ENCODE results near the gene CCNB1IP1.
A peak's percentile ranks its signal among the peaks of the same experiment; 100 is the strongest.
"Not testable (repeated sequence)": the region's sequence is repeated elsewhere in the genome, so short reads cannot be mapped to it uniquely, and the experiment has no call there.

The CCNB1IP1 gene, protein sequence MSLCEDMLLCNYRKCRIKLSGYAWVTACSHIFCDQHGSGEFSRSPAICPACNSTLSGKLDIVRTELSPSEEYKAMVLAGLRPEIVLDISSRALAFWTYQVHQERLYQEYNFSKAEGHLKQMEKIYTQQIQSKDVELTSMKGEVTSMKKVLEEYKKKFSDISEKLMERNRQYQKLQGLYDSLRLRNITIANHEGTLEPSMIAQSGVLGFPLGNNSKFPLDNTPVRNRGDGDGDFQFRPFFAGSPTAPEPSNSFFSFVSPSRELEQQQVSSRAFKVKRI

GRCh38 chr14:20332788-20333493, at the start of gene CCNB1IP1:
CCNB1IP1 (minus strand) TSS chr14:20333279; CDS start chr14:20316523, 16,756 bp downstream.
- Histone ChIP-seq H3K27ac (peak within 1 kb of the TSS in 20 of 21 experiments; percentile 15 to 82 (median 65)), H3K4me3 (peak within 1 kb of the TSS; percentile 47 to 62 (median 55))

DNA sequence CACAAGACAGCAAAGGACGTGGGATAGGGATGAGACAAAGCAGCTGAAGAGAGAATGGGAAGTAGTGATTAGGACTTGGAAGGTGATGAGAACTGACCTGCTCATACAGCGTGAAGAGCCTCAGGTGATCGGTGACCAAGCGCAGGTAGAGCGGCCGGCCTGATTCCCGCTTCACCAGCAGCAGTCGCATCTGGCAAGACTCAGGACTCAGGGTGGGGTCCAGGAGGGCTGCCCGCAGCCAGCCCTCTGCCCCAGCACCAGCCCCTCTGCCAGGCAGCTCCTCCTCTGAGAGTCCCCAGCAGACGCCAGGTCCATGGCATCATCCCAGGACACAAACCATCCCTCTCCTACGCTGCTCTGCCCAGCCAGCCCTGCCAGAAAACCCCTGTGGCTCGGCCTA, 49.4 kb upstream of the CCNB1IP1 start:
- Histone ChIP-seq H3K4me3 (no peak overlapping the region), H3K27ac (no peak overlapping the region)

DNA sequence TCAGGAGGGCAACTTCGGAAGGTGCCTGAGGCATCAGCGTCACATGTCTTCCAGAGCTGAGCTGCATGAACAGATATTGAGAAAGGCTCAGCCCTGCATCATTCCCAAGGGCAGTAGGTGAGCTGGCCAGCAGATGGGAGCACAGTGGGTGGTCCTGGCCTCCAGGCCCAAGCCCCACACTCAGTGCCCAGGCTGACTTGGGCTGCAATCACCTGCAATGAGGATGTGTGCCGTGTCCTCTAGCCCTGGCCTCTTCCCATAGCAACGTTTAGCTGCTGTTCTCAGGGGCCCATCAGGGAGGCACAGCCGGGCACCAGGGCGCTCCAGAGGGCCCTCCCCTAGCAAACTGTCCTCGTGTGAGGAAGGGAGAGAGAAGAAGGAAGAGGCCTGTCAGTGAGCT, 48.3 kb upstream of the CCNB1IP1 start:
- H3K27ac ChIP-seq = no peak overlapping the region

DNA sequence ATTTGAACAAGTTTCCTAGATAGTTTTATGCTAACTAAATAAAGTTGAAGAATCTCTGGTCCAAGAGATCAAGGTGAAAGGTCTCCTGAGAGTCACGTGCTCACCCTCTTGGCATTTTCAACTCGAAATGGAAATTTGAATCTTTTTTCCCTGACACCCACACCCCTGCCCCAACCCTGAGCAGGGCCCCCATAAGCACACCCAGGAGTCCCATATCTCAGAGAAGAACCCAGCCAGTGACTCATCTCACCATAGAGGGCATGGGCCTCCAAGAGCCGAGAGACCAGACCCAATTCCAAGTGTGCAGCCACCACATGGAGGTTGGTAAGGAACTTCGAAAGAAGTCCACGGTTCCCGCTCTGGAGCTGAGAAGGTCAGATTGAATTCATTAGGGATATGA, 47.6 kb upstream of the CCNB1IP1 start:
- Histone ChIP-seq H3K4me3 (no peak overlapping the region), H3K27ac (no peak overlapping the region)

More for the DNA sequence above, 48.3 kb upstream of the CCNB1IP1 start:
- H3K4me3 ChIP-seq = no peak overlapping the region

DNA sequence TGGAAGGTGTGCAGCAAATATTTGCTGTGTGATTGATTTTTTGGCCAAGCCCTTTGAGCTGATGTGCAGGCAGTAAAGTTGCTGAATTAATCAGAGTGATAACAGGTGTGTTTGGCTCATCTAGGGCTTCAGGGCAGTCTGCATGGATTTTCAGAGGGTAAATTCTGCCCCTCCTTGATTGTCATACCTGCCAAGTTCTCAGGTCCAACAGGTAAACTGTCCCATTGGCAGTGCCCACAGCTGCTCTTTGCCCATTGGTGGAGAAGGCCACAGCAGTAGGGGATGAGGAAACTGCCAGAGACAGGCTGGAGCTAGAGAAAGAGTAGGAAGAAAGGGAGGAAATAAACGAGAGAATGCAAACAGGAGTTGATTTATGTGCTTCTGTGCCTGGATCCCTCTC, 46.7 kb upstream of the CCNB1IP1 start:
- Histone ChIP-seq H3K4me3 (no peak overlapping the region), H3K27ac (no peak overlapping the region)

GRCh38 chr14:20377171-20377570, 44.1 kb upstream of the CCNB1IP1 start:
- H3K4me3 ChIP-seq = no peak overlapping the region
- no peak overlapping the region for H3K27ac ChIP-seq

DNA sequence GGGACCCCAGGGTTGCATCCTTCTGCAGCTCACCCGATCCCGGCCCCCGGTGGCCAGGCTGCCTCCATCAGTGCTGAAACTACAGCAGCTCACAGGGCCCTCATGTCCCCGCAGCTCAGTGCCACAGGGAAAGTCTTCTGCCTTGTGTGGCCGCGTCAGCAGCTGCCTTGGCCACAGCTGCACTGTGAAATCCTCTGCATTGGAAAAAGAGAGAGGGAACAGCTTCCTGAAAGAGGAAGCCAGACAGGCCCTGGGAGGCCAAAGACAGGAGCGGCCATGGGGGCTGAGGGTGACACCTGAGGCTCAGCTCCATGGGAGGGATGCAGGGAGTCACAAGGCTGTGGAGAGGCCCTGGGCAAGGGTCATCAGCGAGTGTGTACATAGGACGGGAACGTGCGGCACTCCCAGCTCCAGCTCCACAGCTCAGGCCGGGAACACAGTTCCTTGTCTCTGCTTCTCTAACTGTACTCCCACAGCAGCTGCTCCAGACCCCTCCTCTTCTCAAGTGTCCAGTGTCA, 43.1 kb upstream of the CCNB1IP1 start:
- Histone ChIP-seq H3K4me3 (no peak overlapping the region), H3K27ac (no peak overlapping the region)

DNA sequence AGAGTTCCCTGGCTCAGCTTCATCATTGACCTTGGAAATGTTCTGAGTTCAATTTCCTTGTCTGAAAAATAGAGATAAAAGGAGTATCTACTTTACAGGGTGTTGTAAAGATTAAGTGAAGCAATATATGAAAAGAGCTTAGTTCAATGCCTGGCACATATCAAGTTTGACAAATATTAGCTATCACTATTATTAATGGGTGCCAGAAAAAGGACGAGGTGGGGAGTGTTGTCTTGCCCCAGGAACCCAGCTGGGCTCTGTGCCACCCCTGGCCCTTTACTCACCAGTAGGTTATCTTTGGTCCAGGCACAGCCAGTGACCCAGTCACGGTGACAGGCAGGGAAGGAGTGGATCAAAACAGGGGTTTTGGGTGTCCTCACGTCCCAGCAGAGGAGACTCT, 42.4 kb upstream of the CCNB1IP1 start:
- Histone ChIP-seq H3K27ac (no peak overlapping the region), H3K4me3 (no peak overlapping the region)

- no peak overlapping the region for H3K4me3 ChIP-seq
- H3K27ac ChIP-seq = no peak overlapping the region
Measured at GRCh38 chr14:20372796-20373195, 39.7 kb upstream of the CCNB1IP1 start.

- Histone ChIP-seq H3K4me3 (no peak overlapping the region), H3K27ac (no peak overlapping the region)
Measured at GRCh38 chr14:20365928-20366327, 32.8 kb upstream of the CCNB1IP1 start.

GRCh38 chr14:20358474-20358873, 25.4 kb upstream of the CCNB1IP1 start:
- H3K27ac ChIP-seq = peak overlapping the region in 1 of 21 experiments; percentile 12

GRCh38 chr14:20356422-20356821, 23.3 kb upstream of the CCNB1IP1 start:
- H3K27ac ChIP-seq = no peak overlapping the region
- no peak overlapping the region for H3K4me3 ChIP-seq

More at GRCh38 chr14:20358474-20358873, 25.4 kb upstream of the CCNB1IP1 start:
- not testable (repeated sequence) for H3K4me3 ChIP-seq

DNA sequence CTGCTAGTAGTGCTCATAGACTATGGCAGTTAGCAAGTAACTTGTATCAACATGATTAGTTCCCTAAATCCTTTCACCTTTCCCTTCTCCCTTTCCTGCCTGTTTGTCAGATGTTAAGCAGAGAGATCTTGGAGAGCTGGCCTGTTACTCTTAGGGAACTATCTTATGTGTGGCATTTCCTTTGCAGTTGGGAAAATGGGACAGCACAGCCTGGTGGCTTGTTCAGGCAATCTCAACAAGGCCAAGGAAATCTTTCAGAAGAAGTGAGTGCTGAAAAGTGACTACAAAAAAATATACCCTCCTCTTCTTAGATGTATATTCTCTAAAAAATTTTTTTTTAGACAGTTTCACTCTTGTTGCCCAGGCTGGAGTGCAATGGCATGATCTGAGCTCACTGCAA, 17.8 kb upstream of the CCNB1IP1 start:
- Histone ChIP-seq H3K4me3 (no peak overlapping the region), H3K27ac (no peak overlapping the region)

GRCh38 chr14:20350282-20350681, 17.2 kb upstream of the CCNB1IP1 start:
- H3K4me3 ChIP-seq = no peak overlapping the region
- H3K27ac ChIP-seq = no peak overlapping the region

- no peak overlapping the region for H3K4me3 ChIP-seq
- no peak overlapping the region for H3K27ac ChIP-seq
Measured at GRCh38 chr14:20347747-20348146, 14.7 kb upstream of the CCNB1IP1 start.

DNA sequence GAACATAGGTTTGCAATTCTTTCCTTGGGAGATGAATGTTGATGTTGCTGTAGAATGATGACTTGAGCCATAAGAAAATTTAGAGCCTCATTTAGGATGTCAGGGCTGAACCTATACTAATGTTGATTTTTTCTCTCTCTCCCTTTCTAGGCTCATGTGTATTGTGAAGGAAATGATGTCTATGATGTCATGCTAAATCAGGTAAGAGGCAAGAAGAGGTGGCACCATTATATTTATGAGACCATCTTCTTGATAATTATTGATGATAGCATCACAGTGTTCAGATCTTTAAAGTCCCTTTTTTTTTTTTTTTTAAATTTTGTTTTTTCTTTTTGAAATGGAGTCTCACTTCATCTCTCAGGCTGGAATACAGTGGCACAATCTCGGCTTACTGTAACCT, 13.6 kb upstream of the CCNB1IP1 start:
- Histone ChIP-seq H3K4me3 (no peak overlapping the region), H3K27ac (no peak overlapping the region)

DNA sequence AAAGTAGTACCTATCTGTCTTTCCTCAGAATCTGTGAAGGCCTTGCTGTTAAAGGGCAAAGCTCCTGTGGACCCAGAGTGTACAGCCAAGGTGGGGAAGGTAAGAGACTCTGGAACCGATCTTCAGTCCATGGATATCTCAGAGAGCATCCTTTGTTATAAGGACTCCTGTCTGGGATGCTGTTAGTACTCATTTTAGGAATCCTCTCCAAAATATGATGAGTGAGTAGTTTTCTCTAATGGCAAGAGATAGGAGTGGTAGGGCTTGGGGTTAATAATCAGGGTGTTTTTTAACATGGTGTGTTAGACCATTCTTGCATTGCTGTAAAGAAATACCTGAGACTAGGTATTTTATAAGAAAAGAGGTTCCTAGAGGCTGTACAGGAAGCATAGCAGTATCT, 12.3 kb upstream of the CCNB1IP1 start:
- no peak overlapping the region for H3K4me3 ChIP-seq
- no peak overlapping the region for H3K27ac ChIP-seq

- Histone ChIP-seq H3K4me3 (peak overlapping the region; percentile 50 to 76 (median 56)), H3K27ac (peak overlapping the region; percentile 10 to 94 (median 86))
Measured at GRCh38 chr14:20343862-20344220, 10.8 kb upstream of the CCNB1IP1 start.

- H3K4me3 ChIP-seq = peak within 1 kb of the TSS; percentile 50 to 76 (median 56)
- H3K27ac ChIP-seq = peak within 1 kb of the TSS; percentile 10 to 94 (median 86)
Measured at GRCh38 chr14:20343092-20343861, 10.2 kb upstream of the CCNB1IP1 start, which contains the start of gene PARP2. PARP2 (plus strand) TSS chr14:20343635; CDS start chr14:20343642, 7 bp downstream.

DNA sequence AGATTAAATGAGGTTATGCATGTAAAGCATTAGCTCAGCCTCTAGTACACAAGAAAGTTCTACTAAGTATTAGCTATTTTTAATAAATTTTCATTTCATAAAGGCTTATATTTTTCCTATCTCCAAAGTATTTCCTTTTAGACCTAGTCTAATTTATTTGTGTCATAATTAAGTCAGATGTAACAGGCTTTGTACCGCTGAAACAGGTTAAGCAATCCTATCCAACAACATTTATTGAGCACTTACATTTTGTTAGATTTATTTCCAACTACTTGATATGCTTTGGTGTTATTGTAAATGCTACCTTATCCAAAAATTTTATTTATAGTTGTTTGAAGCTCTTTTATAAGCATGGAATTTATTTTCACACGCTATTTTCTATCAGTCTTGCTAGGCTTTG, 8.6 kb upstream of the CCNB1IP1 start:
- peak overlapping the region in 4 of 7 experiments; percentile 50 to 76 (median 62) for H3K4me3 ChIP-seq
- H3K27ac ChIP-seq = peak overlapping the region in 5 of 21 experiments; percentile 67 to 94 (median 86)

All from skin epidermis (tissue), 12 donors.